Psoas muscle (tissue), 8 donors: ENCODE measurements around the gene SORCS1. TPM values are rescaled to one million over a fixed set of nuclear protein-coding genes. Genes with fewer than 3 reads are reported as not detected.

ENCODE experiments used
- ATAC-seq, 4 donors: fragments of 200-7000 bp; cut with Tn5 transposase; one replicate each; pipeline ENCODE4 v1.9.1; 2020; ENCODE audit warnings: moderate library complexity in 3 of 4, mild to moderate bottlenecking in 2 of 4
- DNase-seq, 2 donors: peaks; one replicate each; pipeline ENCODE4 v3.0.0-alpha.2; 2020
- H3K27ac ChIP-seq: fragments of 200-600 bp; one replicate; pipeline ENCODE4 v1.8.0; 2022
- H3K27me3 ChIP-seq, 3 donors: fragments of 200-600 bp in 1 of 3; one replicate each; pipeline versions ENCODE4 v1.6.1 to v1.8.0; 2013 to 2022; ENCODE audit warnings: low read length in 2 of 3, mild to moderate bottlenecking in 2 of 3, moderate library complexity in 1 of 3; ENCODE audit not compliant: insufficient read depth in 3 of 3
- H3K36me3 ChIP-seq, 2 donors: fragments of 200-600 bp in 1 of 2; one replicate each; pipeline versions ENCODE4 v1.6.1 to v1.8.0; 2013 to 2022; ENCODE audit warnings: low read depth in 1 of 2, mild to moderate bottlenecking in 1 of 2, moderate library complexity in 1 of 2; ENCODE audit not compliant: insufficient read depth in 1 of 2
- H3K4me1 ChIP-seq: fragments of 200-600 bp; one replicate; pipeline ENCODE4 v1.8.0; 2022
- H3K4me3 ChIP-seq: fragments of 200-600 bp; one replicate; pipeline ENCODE4 v1.8.0; 2022; ENCODE audit warnings: mild to moderate bottlenecking
- H3K9me3 ChIP-seq: fragments of 200-600 bp; one replicate; pipeline ENCODE4 v1.8.0; 2022
- WGBS, 3 donors: extraction: QIAGEN DNeasy Blood & Tissue Kit; methylation state at CpG; one replicate each; pipeline versions ENCODE4 v1.1.6 to v1.1.7; 2013; 5-methylcytosine and 5-hydroxymethylcytosine counted together
- intact Hi-C, 2 donors: fragments of 100-400 bp; cut with DNase I; formaldehyde crosslinking; loops; one replicate each; pipeline versions ENCODE4 v1.11.0 to v1.14.2; 2022
- polyA plus RNA-seq, 3 donors: library from polyadenylated mRNA; stranded (reverse); fragments of 200-250 nt; gene quantifications; one replicate each; pipeline ENCODE4 v1.2.3, GENCODE V29; 2013
- total RNA-seq, 4 donors: library from RNA; stranded (reverse); fragmentation: NEBNext Ultra II Directional in 2 of 4; extraction: Animal tissue kit (Norgen Biotek cat#: 25700) in 2 of 4; gene quantifications; one replicate each; pipeline versions ENCODE4 v1.2.1 to v1.2.4, GENCODE V29; 2021 to 2023
- TF ChIP-seq, protein P1 (sequence below): fragments of 200-600 bp; IDR thresholded peaks from one replicate; pipeline ENCODE4 v1.8.0; 2022; ENCODE audit warnings: antibody characterized with exemption
- donor health status: healthy with polysubstance abuse.
- donor health status: DM: no; HTN: no; CAD: no; lungs with moderate emphysema.
- donor health status: Bipolar disorder and iron deficiency.
- donor health status: healthy.
- donor health status: DM: yes; HTN: yes; CAD: no.
- donor health status: DM: no; HTN: no; CAD: no.
- donor health status: DM: no; HTN: no; CAD: no.
- donor health status: DM: yes; HTN: yes; CAD: no.

Gene SORCS1
- total and polyA plus RNA-seq, 7 donors = 0.03 to 0.36 (median 0.25) TPM; not detected in 1

DNA sequence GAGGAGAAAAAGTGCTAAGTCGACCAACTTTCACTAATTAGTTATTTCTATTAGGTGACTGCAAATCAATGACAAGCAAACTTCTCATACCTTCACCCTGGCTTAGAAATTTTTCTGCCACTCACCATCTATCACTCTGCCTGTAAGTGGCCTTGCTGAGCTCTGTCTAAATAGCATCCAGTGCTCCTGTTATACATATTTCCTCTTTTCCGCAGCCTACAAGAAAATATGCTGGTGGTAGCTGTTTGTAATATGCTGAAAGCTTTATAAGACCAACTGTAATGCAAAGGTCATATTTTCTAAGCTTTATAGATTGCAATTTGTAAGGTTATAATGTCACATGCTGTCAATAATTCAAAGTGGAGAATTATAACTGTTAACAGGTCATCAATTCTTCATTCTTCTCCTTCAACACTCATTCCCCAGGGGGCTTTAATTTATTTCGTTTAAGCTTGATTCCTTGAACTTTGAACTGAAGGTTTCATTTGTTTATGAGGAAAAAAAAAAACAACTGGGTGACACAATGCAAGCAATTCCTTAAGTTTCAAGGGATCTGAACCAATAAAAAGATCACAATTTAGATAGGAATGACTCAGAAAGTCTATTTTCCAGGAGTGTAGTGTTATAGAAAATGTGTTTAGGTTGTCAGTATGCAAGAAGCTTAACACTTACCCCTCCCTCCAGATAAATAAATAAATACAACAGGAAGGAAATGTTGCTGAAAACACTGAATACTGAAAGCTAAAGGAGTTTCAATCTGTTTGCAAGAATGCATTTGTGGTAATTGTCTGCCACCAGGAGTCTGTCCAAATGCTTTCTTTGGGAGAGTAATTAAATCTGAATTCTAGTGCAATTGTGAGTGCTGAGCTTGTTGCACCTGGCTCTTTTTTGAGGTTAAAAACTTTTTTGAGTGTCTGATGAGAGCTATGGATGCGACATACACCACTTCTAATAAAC lies 183.7 kb downstream of the SORCS1 start:
- no peak for DNase-seq
- no peak for ATAC-seq
- no peaks in the 10 kb centered on the region for H3K4me1 ChIP-seq
- no peaks in the 10 kb centered on the region for H3K36me3 ChIP-seq
- H3K27me3 ChIP-seq = no peaks in the 10 kb centered on the region
- H3K27ac ChIP-seq = no peak overlapping the region
- H3K4me3 ChIP-seq = no peak overlapping the region
- TF ChIP-seq, protein P1, sequence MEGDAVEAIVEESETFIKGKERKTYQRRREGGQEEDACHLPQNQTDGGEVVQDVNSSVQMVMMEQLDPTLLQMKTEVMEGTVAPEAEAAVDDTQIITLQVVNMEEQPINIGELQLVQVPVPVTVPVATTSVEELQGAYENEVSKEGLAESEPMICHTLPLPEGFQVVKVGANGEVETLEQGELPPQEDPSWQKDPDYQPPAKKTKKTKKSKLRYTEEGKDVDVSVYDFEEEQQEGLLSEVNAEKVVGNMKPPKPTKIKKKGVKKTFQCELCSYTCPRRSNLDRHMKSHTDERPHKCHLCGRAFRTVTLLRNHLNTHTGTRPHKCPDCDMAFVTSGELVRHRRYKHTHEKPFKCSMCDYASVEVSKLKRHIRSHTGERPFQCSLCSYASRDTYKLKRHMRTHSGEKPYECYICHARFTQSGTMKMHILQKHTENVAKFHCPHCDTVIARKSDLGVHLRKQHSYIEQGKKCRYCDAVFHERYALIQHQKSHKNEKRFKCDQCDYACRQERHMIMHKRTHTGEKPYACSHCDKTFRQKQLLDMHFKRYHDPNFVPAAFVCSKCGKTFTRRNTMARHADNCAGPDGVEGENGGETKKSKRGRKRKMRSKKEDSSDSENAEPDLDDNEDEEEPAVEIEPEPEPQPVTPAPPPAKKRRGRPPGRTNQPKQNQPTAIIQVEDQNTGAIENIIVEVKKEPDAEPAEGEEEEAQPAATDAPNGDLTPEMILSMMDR = no peak
- WGBS, 3 donors = 53 to 61% (median 57%) methylated on average over 4 of the region's 4 CpGs
- no peaks in the 10 kb centered on the region for H3K9me3 ChIP-seq
- intact Hi-C loops = no loop called here

DNA sequence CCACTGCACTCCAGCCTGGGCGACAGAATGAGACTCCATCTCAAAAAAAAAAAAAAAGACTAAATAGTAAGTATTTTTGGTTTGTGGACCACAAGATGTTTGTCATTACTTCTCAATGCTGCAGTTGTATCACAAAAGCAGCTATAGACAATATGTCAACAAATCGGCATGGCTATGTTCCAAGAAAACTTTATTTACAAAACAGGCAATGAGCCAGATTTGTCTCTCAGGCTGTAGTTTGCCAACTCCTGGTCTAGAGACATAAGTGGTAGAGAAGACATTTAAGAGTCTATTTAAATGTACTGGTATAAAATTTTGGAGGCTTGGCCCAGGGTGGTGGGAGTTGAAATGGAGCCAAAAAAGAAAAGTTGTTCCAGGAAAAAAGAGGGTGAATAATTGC lies 185.8 kb downstream of the SORCS1 start:
- ATAC-seq = no peak
- TF ChIP-seq, protein P1 = no peak
- DNase-seq = no peak
- Histone ChIP-seq H3K4me3 (no peak overlapping the region), H3K27me3 (no peaks in the 10 kb centered on the region), H3K27ac (no peak overlapping the region), H3K36me3 (no peaks in the 10 kb centered on the region), H3K4me1 (no peaks in the 10 kb centered on the region), H3K9me3 (no peaks in the 10 kb centered on the region)
- intact Hi-C loops = no loop called here
- 44 to 65% (median 63%) methylated on average over 2 of the region's 2 CpGs for WGBS, 3 donors

DNA sequence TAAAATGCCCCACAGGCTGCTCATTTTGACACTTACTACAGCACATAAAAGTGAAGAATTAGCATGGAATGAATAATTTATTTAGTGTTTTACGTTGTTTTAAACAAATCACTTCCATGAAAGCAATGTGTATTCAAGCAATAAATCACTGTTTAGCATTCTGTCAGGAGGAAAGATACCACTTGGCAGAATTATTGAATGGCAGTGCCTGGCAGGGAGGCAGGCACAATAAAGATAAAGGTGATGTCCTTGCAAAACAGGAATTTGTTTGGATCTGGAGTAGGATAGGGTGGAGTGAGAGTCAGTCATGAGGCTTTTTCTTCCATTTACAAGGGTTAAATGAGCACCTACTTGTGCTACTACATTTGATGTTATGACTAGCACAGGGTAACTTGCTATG lies 190.8 kb downstream of the SORCS1 start:
- intact Hi-C loops = no loop called here
- 21 to 36% (median 27%) methylated on average over 1 of the region's 1 CpG for WGBS, 3 donors
- Histone ChIP-seq H3K9me3 (no peaks in the 10 kb centered on the region), H3K27ac (no peak overlapping the region), H3K4me1 (no peaks in the 10 kb centered on the region), H3K4me3 (no peak overlapping the region), H3K36me3 (no peaks in the 10 kb centered on the region), H3K27me3 (no peaks in the 10 kb centered on the region)
- ATAC-seq = no peak
- TF ChIP-seq, protein P1 = no peak
- no peak for DNase-seq

DNA sequence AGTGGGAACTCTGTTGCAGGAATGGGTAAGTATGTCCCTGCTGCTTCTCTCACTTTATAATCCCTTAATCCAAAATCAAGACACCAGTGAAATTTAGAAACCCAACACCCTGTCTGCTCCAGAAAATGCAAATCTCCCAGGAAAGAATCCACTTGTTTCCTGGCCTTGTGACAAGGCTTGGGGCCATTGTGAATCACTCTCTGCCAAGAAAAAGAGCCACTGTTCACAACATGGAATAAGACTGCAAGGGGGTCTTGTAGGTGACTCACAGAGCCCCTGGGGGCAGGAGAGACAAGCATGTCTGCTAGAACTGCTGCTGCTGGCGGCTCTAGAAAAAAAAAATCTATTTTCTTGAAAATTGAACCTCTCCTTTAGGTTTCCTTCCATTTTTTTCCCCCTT lies 191.2 kb downstream of the SORCS1 start:
- ATAC-seq = no peak
- intact Hi-C loops = no loop called here
- DNase-seq = no peak
- H3K27me3 ChIP-seq = no peaks in the 10 kb centered on the region
- H3K27ac ChIP-seq = no peak overlapping the region
- no peaks in the 10 kb centered on the region for H3K9me3 ChIP-seq
- no peak overlapping the region for H3K4me3 ChIP-seq
- H3K36me3 ChIP-seq = no peaks in the 10 kb centered on the region
- TF ChIP-seq, protein P1 = no peak
- 22 to 29% (median 24%) methylated on average over 1 of the region's 1 CpG for WGBS, 3 donors
- H3K4me1 ChIP-seq = no peaks in the 10 kb centered on the region
